ENCODE measurements around the gene SPAG17.

The SPAG17 gene

DNA sequence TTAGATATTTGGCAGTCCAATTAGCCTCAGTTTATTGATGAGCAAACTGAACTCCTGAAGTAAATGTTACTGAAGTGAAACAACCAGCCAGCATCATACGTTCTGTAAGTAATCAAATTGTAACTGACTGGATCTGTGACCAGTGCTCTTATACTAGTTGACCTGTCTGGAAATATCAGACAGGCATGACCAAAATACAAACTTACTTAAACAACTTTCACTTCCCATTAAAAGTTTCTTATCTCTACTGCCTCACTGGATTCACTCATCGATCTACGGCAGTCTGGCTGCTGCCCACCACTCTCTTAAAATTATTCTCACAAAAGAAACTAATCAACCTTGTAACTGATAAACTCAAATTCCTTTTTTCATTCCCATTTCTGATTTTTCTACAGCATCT is 199.1 kb downstream of the SPAG17 start:
- TF ChIP-seq TEAD4 (IDR thresholded peaks at IDR 0.05): no peak
- no peak for TF ChIP-seq CEBPB (IDR thresholded peaks at IDR 0.05)
- no peak for TF ChIP-seq EGR1 (IDR thresholded peaks at IDR 0.05)
- TF ChIP-seq, protein P1, sequence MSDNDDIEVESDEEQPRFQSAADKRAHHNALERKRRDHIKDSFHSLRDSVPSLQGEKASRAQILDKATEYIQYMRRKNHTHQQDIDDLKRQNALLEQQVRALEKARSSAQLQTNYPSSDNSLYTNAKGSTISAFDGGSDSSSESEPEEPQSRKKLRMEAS (IDR thresholded peaks at IDR 0.05): no peak
- no peak for TF ChIP-seq CREB1 (IDR thresholded peaks at IDR 0.05; ENCODE audit: low read depth)
- TF ChIP-seq, protein P2, sequence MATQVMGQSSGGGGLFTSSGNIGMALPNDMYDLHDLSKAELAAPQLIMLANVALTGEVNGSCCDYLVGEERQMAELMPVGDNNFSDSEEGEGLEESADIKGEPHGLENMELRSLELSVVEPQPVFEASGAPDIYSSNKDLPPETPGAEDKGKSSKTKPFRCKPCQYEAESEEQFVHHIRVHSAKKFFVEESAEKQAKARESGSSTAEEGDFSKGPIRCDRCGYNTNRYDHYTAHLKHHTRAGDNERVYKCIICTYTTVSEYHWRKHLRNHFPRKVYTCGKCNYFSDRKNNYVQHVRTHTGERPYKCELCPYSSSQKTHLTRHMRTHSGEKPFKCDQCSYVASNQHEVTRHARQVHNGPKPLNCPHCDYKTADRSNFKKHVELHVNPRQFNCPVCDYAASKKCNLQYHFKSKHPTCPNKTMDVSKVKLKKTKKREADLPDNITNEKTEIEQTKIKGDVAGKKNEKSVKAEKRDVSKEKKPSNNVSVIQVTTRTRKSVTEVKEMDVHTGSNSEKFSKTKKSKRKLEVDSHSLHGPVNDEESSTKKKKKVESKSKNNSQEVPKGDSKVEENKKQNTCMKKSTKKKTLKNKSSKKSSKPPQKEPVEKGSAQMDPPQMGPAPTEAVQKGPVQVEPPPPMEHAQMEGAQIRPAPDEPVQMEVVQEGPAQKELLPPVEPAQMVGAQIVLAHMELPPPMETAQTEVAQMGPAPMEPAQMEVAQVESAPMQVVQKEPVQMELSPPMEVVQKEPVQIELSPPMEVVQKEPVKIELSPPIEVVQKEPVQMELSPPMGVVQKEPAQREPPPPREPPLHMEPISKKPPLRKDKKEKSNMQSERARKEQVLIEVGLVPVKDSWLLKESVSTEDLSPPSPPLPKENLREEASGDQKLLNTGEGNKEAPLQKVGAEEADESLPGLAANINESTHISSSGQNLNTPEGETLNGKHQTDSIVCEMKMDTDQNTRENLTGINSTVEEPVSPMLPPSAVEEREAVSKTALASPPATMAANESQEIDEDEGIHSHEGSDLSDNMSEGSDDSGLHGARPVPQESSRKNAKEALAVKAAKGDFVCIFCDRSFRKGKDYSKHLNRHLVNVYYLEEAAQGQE (IDR thresholded peaks at IDR 0.05; ENCODE audit: low read depth): no peak
- TF ChIP-seq ZBTB7A (IDR thresholded peaks at IDR 0.05; ENCODE audit: low read depth): no peak
- no peak for TF ChIP-seq EP300 (IDR thresholded peaks at IDR 0.05; ENCODE audit: borderline replicate concordance)
- no peak for TF ChIP-seq TAF1 (IDR thresholded peaks at IDR 0.05; ENCODE audit: low read depth)
- TF ChIP-seq YY1 (IDR thresholded peaks at IDR 0.05; ENCODE audit: low read depth): no peak
- TF ChIP-seq RAD21 (IDR thresholded peaks at IDR 0.05; ENCODE audit: low read depth): no peak
- TF ChIP-seq, protein P3, sequence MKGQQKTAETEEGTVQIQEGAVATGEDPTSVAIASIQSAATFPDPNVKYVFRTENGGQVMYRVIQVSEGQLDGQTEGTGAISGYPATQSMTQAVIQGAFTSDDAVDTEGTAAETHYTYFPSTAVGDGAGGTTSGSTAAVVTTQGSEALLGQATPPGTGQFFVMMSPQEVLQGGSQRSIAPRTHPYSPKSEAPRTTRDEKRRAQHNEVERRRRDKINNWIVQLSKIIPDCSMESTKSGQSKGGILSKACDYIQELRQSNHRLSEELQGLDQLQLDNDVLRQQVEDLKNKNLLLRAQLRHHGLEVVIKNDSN (IDR thresholded peaks at IDR 0.05): no peak
- TF ChIP-seq TCF12 (IDR thresholded peaks at IDR 0.05; ENCODE audit: low read depth): no peak
- TF ChIP-seq NFIC (IDR thresholded peaks at IDR 0.05): no peak
- TF ChIP-seq FOXM1 (IDR thresholded peaks at IDR 0.05; ENCODE audit: borderline replicate concordance, low read depth): no peak

DNA sequence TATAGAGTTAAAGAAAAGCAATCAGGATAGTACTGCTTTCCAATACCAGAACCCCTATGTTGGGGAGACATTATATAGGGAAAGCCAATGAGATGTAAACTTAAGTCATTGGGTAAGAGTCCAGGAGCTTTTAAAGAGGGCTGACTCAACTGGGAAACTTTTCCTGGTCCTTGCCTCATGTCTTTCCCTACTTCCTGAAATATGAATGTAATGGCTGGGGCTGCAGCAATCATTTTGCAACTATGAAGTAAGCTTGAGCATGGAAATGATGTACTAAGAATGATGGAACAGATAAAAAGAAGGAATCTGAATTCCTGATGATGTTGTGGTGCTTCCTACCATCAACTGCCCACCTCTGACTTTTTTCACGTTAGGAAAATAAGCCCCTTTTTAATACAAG is 199.8 kb downstream of the SPAG17 start:
- TF ChIP-seq NFIC (IDR thresholded peaks at IDR 0.05): no peak
- TF ChIP-seq TAF1 (IDR thresholded peaks at IDR 0.05; ENCODE audit: low read depth): no peak
- TF ChIP-seq, protein P2 (IDR thresholded peaks at IDR 0.05; ENCODE audit: low read depth): no peak
- TF ChIP-seq, protein P3 (IDR thresholded peaks at IDR 0.05): no peak
- TF ChIP-seq ZBTB7A (IDR thresholded peaks at IDR 0.05; ENCODE audit: low read depth): no peak
- no peak for TF ChIP-seq RAD21 (IDR thresholded peaks at IDR 0.05; ENCODE audit: low read depth)
- TF ChIP-seq, protein P1 (IDR thresholded peaks at IDR 0.05): no peak
- no peak for TF ChIP-seq TEAD4 (IDR thresholded peaks at IDR 0.05)

DNA sequence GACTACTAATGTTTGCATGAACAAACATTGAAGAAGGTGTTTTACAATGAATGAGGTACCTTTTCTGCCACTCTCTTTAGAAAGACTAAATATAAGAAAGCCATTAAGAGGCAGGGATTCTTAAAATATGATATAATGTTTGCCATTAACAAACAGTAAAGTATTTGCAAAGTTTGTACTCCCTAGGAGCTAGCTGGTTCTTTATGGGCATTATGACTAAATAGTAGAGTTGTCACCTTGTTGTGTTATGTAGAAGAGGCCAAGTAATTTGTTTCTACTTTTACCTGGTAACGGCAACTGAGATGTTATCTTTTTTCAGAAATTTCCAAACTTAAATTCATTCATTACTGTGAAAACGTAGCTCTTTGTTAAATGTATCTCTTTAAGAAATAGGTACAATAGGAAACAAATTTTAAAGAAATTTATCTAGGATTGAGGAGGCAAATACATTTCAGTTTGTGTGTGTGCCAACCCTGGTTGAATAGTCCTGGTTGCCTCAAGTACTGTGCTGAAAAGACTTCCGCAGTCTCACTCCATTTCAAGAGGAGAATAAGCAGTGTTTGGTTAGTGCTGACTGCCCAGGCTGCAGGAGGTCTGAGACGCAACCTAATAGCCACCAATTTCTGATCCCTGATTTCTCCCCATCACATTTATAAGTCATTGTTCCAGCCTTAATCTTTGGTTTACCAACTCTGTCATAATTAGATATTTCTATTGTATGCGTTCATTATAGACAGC is 203.4 kb downstream of the SPAG17 start:
- TF ChIP-seq, protein P1 (IDR thresholded peaks at IDR 0.05): no peak
- TF ChIP-seq ZBTB7A (IDR thresholded peaks at IDR 0.05; ENCODE audit: low read depth): no peak
- no peak for TF ChIP-seq YY1 (IDR thresholded peaks at IDR 0.05; ENCODE audit: low read depth)
- TF ChIP-seq, protein P3 (IDR thresholded peaks at IDR 0.05): no peak
- no peak for TF ChIP-seq TCF12 (IDR thresholded peaks at IDR 0.05; ENCODE audit: low read depth)
- TF ChIP-seq, protein P2 (IDR thresholded peaks at IDR 0.05; ENCODE audit: low read depth): no peak
- TF ChIP-seq FOXM1 (IDR thresholded peaks at IDR 0.05; ENCODE audit: borderline replicate concordance, low read depth): no peak
- TF ChIP-seq RAD21 (IDR thresholded peaks at IDR 0.05; ENCODE audit: low read depth): no peak
- no peak for TF ChIP-seq NFIC (IDR thresholded peaks at IDR 0.05)
- no peak for TF ChIP-seq TAF1 (IDR thresholded peaks at IDR 0.05; ENCODE audit: low read depth)
- TF ChIP-seq EGR1 (IDR thresholded peaks at IDR 0.05): no peak
- no peak for TF ChIP-seq TEAD4 (IDR thresholded peaks at IDR 0.05)
- no peak for TF ChIP-seq EP300 (IDR thresholded peaks at IDR 0.05; ENCODE audit: borderline replicate concordance)
- TF ChIP-seq CEBPB (IDR thresholded peaks at IDR 0.05): no peak
- no peak for TF ChIP-seq CREB1 (IDR thresholded peaks at IDR 0.05; ENCODE audit: low read depth)

Measured in Ishikawa (cell line).